IPS DF 4.7 (cell line): Measurements from ENCODE around the gene TMC3.

ENCODE experiments used
- DNase-seq: peaks from one replicate; pipeline ENCODE4 v3.0.0-alpha.2; 2013; ENCODE audit warnings: low spot score; ENCODE audit errors: extremely low read depth

Gene TMC3

GRCh38 chr15:81299156-81299555, 74.9 kb downstream of the TMC3 start:
- no peak for DNase-seq

DNA sequence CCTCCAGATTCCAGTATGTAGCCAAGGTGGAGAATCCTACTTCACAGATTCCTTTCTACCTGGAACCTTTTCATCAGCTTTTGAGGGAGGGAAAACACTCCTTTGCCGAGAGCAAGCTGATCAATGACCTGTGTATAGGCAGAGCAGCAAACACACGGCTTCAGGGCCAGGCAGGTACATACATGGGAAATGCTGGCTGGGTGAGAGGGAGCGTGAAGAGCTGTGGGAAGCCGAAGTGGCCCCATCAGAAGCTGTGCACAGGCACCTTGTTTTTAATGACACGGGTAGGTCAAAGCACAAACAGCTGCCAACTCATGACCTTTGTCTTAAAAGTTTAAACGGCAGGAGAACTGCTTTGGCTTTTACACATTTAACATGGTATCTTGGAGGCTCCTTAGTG, 75.4 kb downstream of the TMC3 start:
- DNase-seq, result no peak

DNA sequence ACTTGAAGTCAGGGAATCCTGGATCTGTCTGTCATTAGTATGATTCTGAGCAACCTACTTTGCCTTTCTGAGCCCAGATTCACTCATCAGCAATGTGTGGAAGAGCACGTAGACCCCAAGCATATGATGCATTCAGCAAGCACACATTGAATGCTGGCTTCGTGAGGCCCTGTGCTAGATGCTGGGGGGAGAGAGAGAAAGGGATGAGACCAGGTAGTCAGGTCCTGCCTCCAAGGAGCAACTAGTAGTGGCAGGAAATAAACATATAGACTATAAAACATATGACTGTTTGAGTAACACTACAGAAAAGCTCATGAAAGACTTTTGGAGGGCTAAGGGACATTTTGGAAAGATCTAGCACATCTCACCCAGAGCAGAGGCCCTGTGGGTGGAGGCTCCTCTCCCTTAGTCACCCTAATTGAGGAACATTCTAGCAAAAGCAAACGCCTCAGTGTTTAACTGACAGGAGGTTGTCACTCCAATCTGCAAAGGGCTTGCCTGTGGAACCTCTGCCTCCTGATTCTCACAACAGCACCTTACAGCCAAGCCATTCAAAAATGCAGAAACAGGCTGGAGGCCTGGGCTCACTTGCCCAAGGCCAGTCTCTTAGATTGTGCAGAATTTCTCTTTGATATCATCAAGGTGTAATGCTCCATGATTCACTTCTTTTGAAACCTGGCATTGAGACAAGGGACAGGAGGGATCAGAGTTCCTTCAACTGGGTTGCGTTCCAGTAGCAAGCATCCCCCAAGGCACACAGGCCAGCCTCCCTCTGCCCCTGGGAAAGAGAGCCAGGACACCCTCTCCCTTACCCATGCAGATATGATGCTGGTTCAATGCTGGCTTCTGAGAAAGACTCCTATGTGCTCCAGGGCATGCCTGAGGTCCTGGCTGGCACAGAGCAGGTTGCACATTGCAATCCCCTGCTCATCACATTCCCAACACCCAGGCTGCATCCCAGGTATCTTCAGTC, 76.1 kb downstream of the TMC3 start:
- DNase-seq, result no peak

DNA sequence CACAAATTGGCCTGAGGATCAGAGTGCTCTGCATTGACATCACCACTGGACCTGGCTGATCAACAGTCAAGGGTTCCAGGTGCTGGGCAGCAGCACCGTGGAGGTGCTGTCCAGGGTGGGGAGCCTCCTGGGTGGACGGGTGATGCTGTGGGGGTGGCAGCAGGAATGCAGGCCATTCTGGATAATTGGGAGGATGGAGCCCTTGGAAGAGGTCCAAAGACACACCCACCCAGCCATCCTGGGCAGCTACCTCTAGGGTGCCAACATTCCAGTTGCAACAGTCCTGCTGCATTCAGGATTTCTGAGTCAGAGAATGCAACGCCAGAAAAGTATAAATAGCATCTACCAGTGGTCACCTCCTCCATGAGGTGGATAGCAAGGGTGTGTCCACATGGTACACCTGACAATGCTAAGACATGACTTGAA, 76.9 kb downstream of the TMC3 start:
- DNase-seq, result no peak

GRCh38 chr15:81296673-81297072, 77.3 kb downstream of the TMC3 start:
- DNase-seq, result no peak

GRCh38 chr15:81296186-81296585, 77.8 kb downstream of the TMC3 start:
- no peak for DNase-seq

- no peak for DNase-seq
These were observed 78.4 kb downstream of the TMC3 start for GRCh38 chr15:81295486-81296121.

DNA sequence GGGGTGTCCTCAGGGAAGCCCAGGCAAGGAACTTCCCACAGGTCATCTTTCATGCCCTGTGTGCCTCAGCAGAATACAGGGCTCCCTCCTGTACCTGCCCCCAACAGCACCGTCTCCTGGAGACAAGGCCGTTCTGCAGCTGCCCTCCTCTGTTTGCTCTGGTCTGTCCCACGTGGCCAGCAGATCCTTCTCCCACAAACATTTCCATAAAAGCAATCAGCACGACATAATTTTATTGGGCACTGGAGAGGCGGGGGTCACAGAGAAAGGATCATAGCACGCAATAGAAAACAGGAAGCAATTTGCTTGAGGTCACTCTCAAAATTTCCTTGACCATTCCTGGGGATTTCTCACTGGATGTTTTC, 79.5 kb downstream of the TMC3 start:
- DNase-seq, result no peak

DNA sequence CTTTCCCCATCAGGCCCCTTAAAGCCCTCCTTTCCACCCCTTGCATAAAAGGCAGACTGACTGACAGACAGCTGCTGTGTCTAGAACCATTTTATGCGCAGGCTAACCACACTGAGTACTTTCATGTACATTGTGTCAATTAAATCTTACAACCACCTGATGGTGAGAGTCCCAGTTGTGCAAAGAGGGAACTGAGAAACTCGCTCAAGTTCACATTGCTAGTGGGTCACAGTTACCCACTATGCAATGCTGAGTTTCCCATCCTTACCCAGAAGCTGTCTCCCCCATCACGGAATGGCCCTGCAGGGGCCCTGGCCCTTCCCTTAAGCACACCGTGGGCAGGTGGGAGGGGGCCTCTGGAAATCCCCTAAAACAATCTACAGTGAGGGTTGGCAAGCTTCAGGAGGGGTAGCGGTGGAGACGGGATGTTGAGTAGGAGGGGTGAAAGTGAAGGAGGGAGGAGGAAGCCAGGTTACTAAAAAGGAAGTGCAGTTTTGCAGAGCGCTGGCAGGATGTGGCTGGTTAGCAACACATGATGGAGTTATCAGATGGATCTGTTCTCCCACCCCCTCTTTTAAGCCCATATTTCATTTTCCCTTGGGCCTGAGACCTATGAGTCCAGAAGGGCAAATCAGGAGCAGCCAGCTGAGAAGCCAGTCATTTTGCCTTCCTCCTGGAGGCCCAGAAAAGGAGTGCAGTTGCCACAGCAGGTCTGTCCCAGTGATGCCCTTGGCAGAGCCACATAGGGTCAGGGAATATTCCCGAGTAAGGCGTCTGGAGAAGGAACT, 80.1 kb downstream of the TMC3 start:
- no peak for DNase-seq

DNA sequence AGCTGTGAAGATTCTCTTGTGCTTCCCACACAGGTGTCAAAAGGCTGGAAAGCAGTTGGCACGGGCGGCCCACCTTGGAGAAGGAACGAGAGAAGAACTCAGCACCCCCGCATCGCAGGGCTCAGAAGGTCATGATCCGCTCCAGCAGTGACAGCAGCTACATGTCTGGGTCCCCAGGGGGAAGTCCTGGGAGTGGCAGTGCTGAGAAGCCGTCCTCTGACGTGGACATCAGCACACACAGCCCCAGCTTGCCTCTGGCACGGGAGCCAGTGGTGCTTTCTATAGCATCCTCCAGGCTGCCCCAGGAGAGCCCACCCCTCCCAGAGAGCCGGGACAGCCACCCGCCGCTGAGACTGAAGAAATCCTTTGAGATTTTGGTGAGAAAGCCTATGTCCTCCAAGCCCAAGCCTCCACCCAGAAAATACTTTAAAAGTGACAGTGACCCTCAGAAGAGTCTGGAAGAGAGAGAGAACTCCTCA, 81.5 kb downstream of the TMC3 start:
- DNase-seq, result no peak

DNA sequence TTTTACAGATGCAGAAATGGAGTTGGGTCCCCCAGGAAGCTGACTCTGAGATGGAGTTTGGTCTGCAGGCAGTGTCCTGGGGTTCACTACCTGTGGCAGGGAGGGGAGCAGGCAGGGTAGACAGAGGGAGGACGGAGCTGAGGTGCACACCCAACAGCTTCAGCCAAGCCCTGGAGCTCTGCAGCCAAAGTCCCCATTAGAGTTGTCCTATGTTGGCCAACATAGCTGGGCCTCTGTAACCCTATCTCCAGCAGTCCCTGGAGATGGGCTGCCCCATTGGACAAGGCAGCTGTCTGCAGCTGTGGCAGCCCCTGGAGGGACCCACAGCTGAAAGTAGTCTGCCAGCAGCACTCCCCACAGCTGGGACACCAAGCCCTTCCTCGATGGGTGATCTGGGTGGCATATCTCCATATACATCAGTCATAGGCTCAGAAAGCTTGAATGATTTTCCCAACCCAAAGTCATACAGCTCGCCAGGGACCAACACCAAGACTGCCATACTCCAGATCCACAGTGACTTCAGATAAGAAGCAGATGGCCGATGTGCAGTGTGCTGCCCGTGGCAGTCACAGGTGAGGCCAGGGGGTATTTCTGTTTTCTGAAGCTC, 82.0 kb downstream of the TMC3 start:
- no peak for DNase-seq

DNA sequence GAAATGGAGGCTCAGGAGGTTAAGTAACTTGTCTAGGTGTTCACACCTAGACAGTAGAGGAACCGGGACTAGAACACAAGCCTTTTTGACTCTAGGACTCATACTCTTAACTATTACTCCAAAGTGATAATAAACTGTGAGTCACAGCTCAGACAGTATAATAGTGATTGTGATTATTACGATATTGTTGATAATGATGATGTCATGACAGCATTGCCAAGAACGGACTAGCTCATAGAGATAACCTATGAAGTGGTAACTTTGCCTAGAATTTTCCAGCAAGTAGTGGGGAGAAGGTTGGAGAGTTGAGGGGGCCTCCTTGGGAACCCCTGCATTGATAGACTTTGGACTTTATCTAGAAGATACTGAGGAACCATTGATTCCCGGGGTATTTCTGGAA, 84.1 kb downstream of the TMC3 start:
- DNase-seq, result no peak

- no peak for DNase-seq
These were observed 85.4 kb downstream of the TMC3 start for GRCh38 chr15:81288616-81289015.

DNA sequence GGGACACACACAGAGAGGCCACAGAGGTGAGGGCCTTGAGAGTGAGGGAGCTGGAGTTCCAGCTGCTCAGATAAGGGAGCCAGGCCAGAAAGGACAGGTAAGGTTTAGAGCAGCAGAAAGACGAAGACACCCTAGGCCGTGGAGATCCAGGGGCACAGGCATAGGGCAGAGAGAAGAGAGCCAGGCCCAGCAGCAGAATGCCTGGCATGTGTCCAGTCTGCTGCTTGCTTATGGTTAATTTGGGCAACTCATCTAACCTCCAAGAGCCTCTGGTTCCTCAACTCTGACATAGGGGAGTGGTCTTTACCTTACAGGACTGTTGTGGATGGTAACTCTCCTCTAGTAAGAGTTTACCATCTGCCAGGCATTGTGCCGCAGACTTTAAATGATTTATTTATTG, 86.0 kb downstream of the TMC3 start:
- DNase-seq, result no peak

DNA sequence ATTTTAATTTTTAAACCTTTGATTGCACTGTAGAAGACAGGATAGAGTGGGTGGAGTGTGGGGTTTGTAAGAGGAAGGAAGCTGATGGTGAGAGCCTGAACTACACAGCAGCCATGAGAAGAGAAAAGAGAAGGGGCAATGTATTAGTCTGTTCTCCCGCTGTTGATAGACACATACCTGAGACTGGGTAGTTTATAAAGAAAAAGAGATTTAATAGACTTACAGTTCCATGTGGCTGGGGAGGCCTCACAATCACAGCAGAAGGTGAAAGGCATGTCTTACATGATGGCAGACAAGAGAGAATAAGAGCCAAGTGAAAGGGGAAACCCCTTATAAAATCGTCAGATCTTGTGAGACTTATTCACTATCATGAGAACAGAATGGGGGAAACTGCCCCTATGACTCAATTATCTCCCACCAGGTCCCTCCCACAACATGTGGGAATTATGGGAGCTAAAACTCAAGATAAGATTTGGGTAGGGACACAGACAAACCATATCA, 87.3 kb downstream of the TMC3 start:
- no peak for DNase-seq

- DNase-seq, result no peak
These were observed 88.6 kb downstream of the TMC3 start for GRCh38 chr15:81285461-81285860.

GRCh38 chr15:81284256-81285031, 89.6 kb downstream of the TMC3 start:
- DNase-seq, result no peak

DNA sequence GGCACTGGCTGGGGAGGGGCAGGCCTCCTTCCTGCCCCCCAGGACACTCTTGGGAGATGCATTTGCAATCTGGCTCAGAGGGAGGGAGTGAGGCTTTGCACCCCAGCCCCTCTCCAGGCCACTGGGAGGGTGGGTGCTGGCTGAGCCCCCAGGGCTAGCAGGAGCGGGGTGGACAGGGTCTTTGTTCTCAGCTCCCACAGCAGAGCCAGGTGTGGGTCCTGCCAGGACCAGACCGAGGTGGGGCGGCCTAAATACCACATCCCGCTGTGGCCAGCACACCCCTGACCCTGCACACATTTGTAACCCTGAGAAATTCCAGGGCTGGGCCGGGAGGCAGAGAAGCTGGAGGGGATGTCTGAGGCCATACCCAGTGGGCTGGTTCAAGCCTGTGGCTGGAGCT, 91.1 kb downstream of the TMC3 start:
- no peak for DNase-seq

GRCh38 chr15:81282606-81282895, 91.5 kb downstream of the TMC3 start:
- DNase-seq, result no peak

GRCh38 chr15:81281766-81282605, 92.0 kb downstream of the TMC3 start:
- no peak for DNase-seq
